ENCODE results near the gene SLAMF6.

DNA sequence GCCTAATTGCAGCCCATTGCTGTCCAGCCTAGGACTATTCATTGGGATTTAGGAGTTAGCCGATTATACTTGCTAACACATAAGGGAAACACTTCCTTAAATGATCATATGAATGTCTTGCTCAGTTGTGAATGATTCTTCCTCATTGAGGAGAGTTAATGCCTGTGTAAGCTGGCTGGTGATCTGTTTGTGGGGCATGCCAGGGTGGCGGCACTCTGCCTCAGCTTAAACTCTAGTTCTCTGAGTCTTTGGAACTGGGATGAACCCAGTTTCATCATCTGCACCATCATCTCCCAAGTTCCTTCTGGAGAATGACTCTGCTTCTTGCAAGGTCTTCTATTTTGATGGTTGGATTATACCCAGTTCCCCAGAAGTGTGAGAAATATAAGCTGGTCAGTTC lies 23.9 kb upstream of the SLAMF6 start:
- TF ChIP-seq, protein P1, sequence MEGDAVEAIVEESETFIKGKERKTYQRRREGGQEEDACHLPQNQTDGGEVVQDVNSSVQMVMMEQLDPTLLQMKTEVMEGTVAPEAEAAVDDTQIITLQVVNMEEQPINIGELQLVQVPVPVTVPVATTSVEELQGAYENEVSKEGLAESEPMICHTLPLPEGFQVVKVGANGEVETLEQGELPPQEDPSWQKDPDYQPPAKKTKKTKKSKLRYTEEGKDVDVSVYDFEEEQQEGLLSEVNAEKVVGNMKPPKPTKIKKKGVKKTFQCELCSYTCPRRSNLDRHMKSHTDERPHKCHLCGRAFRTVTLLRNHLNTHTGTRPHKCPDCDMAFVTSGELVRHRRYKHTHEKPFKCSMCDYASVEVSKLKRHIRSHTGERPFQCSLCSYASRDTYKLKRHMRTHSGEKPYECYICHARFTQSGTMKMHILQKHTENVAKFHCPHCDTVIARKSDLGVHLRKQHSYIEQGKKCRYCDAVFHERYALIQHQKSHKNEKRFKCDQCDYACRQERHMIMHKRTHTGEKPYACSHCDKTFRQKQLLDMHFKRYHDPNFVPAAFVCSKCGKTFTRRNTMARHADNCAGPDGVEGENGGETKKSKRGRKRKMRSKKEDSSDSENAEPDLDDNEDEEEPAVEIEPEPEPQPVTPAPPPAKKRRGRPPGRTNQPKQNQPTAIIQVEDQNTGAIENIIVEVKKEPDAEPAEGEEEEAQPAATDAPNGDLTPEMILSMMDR (IDR thresholded peaks at IDR 0.05), result no peak
- TF ChIP-seq EP300 (IDR thresholded peaks at IDR 0.05) (no peak), POLR2A (IDR thresholded peaks at IDR 0.05) (no peak), POLR2AphosphoS5 (IDR thresholded peaks at IDR 0.05) (no peak)
